ENCODE results near the gene DENND1A. TPM values are rescaled to one million over a fixed set of nuclear protein-coding genes. Genes with fewer than 3 reads are reported as not detected.

Gene DENND1A
- total and polyA plus RNA-seq, 4 donors: 7.9 to 22.0 (median 13.9) TPM

DNA sequence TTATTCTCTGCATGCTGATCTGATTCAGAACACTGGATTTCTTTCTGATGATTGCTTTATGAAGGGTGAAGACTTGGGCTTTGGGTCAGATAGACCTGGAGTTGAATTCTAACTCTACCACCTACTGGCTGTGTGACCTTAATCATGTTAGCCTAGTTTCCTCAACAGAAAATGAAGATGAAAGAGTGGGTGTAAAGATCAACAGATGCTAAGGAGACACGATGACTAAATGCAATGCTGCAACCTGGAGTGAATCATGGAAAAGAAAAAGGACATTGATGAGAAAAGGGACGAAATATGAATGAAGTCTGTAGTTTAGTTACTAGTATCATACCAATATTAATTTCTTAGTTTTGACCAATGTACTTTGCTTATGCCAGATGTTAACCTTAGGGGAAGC lies 27.8 kb upstream of the DENND1A start:
- no peaks in the 10 kb centered on the region for H3K36me3 ChIP-seq (ENCODE audit: control insufficient read depth in 4 of 4, insufficient read depth in 3 of 4, low read depth in 1 of 4, low read length in 3 of 4)
- no peak overlapping the region for H3K4me3 ChIP-seq (ENCODE audit: low read depth in 1 of 3, low read length in 3 of 3)
- no peaks in the 10 kb centered on the region for H3K4me1 ChIP-seq (ENCODE audit: control insufficient read depth in 4 of 4, insufficient read depth in 4 of 4, low read length in 3 of 4)
- H3K9ac ChIP-seq (ENCODE audit: low read depth in 1 of 2, low read length in 2 of 2): no peak overlapping the region
- 83% methylated on average over 2 of the region's 2 CpGs for WGBS
- peaks cover 0 to 4% (median under 1%) of the 10 kb centered on the region in 4 donors for H3K9me3 ChIP-seq (ENCODE audit: control insufficient read depth in 4 of 4, low read length in 3 of 4)
- H3K27me3 ChIP-seq (ENCODE audit: control insufficient read depth in 4 of 4, insufficient read depth in 4 of 4, low read length in 3 of 4): peaks cover 0 to 4% (median 0%) of the 10 kb centered on the region in 4 donors
- TF ChIP-seq HNF4G (IDR thresholded peaks at IDR 0.05) (no peak), FOXA1 (IDR thresholded peaks at IDR 0.05) (no peak), GABPA (IDR thresholded peaks at IDR 0.05 in 1 of 2, conservative IDR thresholded peaks at IDR 0.05 in 1 of 2) (no peak), FOXA2 (IDR thresholded peaks at IDR 0.05) (no peak), JUND (IDR thresholded peaks at IDR 0.05) (no peak), HNF4A (conservative IDR thresholded peaks at IDR 0.05) (no peak), RAD21 (IDR thresholded peaks at IDR 0.05) (no peak), RXRA (IDR thresholded peaks at IDR 0.05) (no peak), NR2F2 (IDR thresholded peaks at IDR 0.05) (no peak), TAF1 (conservative IDR thresholded peaks at IDR 0.05) (no peak), EGR1 (IDR thresholded peaks at IDR 0.05; ENCODE audit: low read depth in 2 of 2) (no peak)
- TF ChIP-seq, protein P1, sequence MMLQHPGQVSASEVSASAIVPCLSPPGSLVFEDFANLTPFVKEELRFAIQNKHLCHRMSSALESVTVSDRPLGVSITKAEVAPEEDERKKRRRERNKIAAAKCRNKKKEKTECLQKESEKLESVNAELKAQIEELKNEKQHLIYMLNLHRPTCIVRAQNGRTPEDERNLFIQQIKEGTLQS (IDR thresholded peaks at IDR 0.05): no peak
- TF ChIP-seq, protein P2, sequence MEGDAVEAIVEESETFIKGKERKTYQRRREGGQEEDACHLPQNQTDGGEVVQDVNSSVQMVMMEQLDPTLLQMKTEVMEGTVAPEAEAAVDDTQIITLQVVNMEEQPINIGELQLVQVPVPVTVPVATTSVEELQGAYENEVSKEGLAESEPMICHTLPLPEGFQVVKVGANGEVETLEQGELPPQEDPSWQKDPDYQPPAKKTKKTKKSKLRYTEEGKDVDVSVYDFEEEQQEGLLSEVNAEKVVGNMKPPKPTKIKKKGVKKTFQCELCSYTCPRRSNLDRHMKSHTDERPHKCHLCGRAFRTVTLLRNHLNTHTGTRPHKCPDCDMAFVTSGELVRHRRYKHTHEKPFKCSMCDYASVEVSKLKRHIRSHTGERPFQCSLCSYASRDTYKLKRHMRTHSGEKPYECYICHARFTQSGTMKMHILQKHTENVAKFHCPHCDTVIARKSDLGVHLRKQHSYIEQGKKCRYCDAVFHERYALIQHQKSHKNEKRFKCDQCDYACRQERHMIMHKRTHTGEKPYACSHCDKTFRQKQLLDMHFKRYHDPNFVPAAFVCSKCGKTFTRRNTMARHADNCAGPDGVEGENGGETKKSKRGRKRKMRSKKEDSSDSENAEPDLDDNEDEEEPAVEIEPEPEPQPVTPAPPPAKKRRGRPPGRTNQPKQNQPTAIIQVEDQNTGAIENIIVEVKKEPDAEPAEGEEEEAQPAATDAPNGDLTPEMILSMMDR (IDR thresholded peaks at IDR 0.05; ENCODE audit: low read depth, low read length, missing input control): no peak
- TF ChIP-seq, protein P3, sequence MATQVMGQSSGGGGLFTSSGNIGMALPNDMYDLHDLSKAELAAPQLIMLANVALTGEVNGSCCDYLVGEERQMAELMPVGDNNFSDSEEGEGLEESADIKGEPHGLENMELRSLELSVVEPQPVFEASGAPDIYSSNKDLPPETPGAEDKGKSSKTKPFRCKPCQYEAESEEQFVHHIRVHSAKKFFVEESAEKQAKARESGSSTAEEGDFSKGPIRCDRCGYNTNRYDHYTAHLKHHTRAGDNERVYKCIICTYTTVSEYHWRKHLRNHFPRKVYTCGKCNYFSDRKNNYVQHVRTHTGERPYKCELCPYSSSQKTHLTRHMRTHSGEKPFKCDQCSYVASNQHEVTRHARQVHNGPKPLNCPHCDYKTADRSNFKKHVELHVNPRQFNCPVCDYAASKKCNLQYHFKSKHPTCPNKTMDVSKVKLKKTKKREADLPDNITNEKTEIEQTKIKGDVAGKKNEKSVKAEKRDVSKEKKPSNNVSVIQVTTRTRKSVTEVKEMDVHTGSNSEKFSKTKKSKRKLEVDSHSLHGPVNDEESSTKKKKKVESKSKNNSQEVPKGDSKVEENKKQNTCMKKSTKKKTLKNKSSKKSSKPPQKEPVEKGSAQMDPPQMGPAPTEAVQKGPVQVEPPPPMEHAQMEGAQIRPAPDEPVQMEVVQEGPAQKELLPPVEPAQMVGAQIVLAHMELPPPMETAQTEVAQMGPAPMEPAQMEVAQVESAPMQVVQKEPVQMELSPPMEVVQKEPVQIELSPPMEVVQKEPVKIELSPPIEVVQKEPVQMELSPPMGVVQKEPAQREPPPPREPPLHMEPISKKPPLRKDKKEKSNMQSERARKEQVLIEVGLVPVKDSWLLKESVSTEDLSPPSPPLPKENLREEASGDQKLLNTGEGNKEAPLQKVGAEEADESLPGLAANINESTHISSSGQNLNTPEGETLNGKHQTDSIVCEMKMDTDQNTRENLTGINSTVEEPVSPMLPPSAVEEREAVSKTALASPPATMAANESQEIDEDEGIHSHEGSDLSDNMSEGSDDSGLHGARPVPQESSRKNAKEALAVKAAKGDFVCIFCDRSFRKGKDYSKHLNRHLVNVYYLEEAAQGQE (IDR thresholded peaks at IDR 0.05): no peak
- TF ChIP-seq, protein P4, sequence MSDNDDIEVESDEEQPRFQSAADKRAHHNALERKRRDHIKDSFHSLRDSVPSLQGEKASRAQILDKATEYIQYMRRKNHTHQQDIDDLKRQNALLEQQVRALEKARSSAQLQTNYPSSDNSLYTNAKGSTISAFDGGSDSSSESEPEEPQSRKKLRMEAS (IDR thresholded peaks at IDR 0.05): no peak
- no peak for DNase-seq (ENCODE audit: low spot score)
- no peak overlapping the region for H3K27ac ChIP-seq (ENCODE audit: low read depth in 1 of 2, low read length in 2 of 2)

DNA sequence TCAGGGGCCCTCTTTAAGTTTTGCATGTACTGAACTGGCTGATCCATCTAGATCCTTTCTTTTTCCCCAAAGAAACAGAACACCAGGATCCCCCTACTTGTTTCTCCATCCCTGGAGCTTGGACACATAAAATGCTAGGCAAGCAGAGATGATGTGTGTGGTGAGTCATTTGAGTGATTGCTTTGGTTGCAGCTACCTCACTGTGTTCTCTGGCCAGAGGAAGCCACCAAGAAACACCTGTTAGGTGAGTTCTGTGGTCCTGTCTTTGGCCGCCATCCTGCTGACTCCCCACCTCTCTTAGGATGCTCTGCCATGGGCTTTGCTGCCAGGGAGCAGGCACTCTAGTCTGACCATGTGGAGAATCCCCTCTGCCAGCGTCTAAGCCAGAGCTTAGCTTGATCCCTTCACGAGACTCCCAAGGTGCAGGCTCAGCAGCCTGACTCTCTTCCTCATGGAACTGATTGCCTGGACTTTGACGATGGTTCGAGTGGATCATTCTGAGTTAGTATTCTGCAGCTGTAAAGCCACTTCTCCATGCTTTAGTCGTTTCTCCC lies 27.3 kb upstream of the DENND1A start:
- DNase-seq (ENCODE audit: low spot score): no peak
- H3K27me3 ChIP-seq (ENCODE audit: control insufficient read depth in 4 of 4, insufficient read depth in 4 of 4, low read length in 3 of 4): peaks cover 0 to 4% (median 0%) of the 10 kb centered on the region in 4 donors
- WGBS: 81% methylated on average over 6 of the region's 6 CpGs

More for the DNA sequence above, 27.3 kb upstream of the DENND1A start:
- Histone ChIP-seq H3K9me3 (ENCODE audit: control insufficient read depth in 4 of 4, low read length in 3 of 4) (peaks cover 0 to 4% (median under 1%) of the 10 kb centered on the region in 4 donors), H3K27ac (ENCODE audit: low read depth in 1 of 2, low read length in 2 of 2) (no peak overlapping the region), H3K4me3 (ENCODE audit: low read depth in 1 of 3, low read length in 3 of 3) (no peak overlapping the region), H3K36me3 (ENCODE audit: control insufficient read depth in 4 of 4, insufficient read depth in 3 of 4, low read depth in 1 of 4, low read length in 3 of 4) (no peaks in the 10 kb centered on the region), H3K9ac (ENCODE audit: low read depth in 1 of 2, low read length in 2 of 2) (no peak overlapping the region), H3K4me1 (ENCODE audit: control insufficient read depth in 4 of 4, insufficient read depth in 4 of 4, low read length in 3 of 4) (no peaks in the 10 kb centered on the region)
- TF ChIP-seq, protein P1 (IDR thresholded peaks at IDR 0.05): no peak
- TF ChIP-seq, protein P4 (IDR thresholded peaks at IDR 0.05): no peak
- no peak for TF ChIP-seq RAD21 (IDR thresholded peaks at IDR 0.05)
- TF ChIP-seq, protein P2 (IDR thresholded peaks at IDR 0.05; ENCODE audit: low read depth, low read length, missing input control): no peak
- no peak for TF ChIP-seq EGR1 (IDR thresholded peaks at IDR 0.05; ENCODE audit: low read depth in 2 of 2)
- no peak for TF ChIP-seq HNF4G (IDR thresholded peaks at IDR 0.05)
